ENCODE data around the gene IPP.

Gene IPP

DNA sequence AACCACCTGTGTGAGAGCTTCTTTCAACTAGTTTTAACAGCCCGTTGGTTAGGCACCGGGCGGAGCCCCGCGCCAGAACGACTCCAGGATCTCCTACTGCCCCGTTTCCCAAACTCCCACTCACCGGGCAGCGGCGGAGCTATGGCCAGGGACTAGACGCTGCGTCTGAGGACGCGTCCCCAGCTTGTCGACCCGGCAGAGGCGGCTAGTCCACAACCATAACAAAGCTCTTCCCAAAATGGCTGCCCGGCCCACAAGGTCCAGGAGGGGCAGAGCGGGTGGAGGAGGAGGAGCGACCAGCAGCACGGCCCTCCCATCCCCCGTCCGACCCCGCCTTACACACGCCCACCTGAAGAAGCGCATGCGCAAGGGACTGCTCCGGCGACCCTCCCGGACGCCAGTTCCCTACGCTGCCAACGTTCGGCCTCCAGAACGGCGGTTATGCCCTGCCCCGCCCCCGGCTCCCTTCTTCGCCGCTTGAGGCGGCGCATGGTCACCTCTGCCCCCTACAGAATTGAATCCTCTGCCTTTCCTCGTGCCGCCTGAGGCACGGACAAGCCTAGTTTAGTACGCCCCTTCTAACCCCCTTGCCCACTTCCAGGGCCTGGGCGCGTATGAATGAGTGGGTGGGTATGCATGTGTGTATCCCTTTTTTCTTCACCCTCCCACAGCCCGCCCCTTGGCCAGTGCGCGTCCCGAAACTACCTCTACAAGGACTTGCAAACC, 64.0 kb downstream of the IPP start, which contains the start of gene GPBP1L1:
Gene GPBP1L1, minus strand, starts transcription at position 246 of the 726 bp plus-strand sequence. CDS start 27,446 bp downstream, outside the sequence.
- DNase-seq (ENCODE audit: extremely low read depth, low read depth), result peak; percentile 96
- TF ChIP-seq, protein P1, sequence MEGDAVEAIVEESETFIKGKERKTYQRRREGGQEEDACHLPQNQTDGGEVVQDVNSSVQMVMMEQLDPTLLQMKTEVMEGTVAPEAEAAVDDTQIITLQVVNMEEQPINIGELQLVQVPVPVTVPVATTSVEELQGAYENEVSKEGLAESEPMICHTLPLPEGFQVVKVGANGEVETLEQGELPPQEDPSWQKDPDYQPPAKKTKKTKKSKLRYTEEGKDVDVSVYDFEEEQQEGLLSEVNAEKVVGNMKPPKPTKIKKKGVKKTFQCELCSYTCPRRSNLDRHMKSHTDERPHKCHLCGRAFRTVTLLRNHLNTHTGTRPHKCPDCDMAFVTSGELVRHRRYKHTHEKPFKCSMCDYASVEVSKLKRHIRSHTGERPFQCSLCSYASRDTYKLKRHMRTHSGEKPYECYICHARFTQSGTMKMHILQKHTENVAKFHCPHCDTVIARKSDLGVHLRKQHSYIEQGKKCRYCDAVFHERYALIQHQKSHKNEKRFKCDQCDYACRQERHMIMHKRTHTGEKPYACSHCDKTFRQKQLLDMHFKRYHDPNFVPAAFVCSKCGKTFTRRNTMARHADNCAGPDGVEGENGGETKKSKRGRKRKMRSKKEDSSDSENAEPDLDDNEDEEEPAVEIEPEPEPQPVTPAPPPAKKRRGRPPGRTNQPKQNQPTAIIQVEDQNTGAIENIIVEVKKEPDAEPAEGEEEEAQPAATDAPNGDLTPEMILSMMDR (IDR thresholded peaks at IDR 0.05; ENCODE audit: low read depth, low read length), result no peak

DNA sequence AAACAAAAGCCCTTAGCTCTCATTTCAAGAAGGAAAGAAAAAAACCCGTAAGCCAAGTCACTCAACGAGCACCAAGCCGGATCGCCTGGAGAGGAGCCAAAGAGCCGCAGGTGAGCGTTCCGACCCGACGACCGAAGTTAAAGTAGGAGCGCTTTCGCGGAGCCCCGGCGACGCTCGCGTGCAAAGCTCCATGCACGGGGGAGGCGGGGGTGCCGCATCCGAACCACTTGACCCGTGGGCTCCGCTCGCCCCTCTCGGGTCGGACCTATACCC, 64.5 kb downstream of the IPP start:
- no peak for DNase-seq (ENCODE audit: extremely low read depth, low read depth)

DNA sequence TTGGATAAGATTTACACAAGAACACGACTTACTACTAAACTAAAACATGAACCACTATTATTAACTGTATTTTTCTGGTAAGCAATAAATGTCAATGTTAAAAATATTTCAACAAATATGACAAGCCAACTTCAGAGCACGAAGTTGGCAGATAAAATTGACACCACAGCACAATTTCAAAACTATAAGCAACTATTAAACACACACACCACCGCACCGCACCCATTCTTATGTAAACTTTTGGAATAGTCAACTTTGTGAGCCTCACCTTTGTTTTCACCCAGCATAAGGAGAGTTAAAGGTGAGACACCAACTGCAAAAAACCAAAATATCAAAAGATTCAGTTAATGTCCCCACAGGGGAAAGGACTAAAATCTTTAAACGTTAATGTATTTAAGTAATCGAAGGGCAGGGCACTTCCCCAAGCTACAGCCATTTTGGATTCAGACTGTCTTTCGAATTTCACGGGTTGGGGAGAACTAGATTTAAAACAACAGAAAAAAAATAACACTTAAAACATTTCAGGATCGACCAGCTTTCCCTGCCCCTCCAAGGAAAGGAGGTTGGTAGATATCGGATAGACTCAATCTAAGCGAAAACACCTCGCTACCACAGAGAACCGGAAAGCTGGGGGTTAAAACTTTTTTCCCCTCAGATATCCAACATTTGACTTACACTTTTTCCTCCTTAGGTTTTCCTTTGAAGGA, 65.0 kb downstream of the IPP start:
- no peak for DNase-seq (ENCODE audit: extremely low read depth, low read depth)
- TF ChIP-seq, protein P1 (IDR thresholded peaks at IDR 0.05; ENCODE audit: low read depth, low read length), result no peak

More for the DNA sequence above, 64.5 kb downstream of the IPP start:
- TF ChIP-seq, protein P1 (IDR thresholded peaks at IDR 0.05; ENCODE audit: low read depth, low read length), result no peak

DNA sequence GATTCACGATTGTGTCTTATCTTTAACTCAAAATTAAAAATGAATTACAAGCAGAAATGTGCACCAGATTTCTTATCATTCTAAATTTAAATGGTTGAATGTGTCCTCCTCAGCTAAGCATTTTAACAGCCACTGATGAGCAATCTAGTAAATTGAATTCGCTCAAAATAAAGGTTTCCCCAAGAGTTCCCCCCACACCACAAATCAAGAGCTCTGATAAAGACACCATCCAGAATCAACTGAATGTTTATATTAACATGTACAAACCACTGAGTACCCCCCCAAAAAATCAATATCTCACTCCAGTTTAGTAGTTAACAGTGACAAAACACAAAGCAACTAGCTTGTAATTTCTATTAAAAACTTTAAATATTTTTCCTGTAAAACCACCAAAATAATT, 66.1 kb downstream of the IPP start:
- no peak for DNase-seq (ENCODE audit: extremely low read depth, low read depth)
- TF ChIP-seq, protein P1 (IDR thresholded peaks at IDR 0.05; ENCODE audit: low read depth, low read length), result no peak

DNA sequence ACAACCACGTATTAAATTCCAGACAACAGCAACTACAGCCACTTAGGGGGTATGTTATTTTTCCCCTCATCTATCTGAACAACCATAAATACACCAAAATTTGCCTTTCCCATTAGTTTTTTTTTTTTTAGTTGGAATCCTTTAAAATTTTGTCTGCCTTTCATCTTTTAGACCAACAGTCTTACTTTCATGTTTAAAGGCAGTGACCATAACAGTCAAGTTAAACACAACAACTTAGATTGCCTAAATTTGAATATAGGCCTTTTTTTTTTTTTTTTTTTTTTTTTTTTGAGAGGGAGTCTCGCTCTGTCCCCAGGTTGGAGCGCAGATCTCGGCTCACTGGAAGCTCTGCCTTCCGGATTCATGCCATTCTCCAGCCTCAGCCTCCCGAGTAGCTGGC, 67.5 kb downstream of the IPP start:
- DNase-seq (ENCODE audit: extremely low read depth, low read depth), result no peak
- TF ChIP-seq, protein P1 (IDR thresholded peaks at IDR 0.05; ENCODE audit: low read depth, low read length), result no peak

DNA sequence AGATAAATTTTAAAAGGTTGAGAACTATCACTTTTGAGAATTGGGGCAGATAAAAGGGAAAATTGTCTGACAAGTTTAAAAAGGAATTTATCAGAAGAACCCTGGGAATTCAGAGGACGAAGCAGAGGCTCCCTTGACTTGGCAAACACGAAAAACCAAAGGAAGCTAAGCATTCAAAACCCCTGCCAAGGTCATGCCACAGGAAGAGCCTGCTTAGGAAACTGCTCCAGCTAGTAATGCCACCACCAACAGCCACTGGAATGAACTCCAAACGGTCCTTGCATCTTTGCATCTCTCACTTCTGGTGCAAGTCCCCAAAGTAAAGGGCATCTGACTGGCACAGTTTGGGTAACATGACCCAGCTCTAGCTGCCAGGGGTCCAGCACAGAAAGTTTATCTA, 71.3 kb downstream of the IPP start:
- DNase-seq (ENCODE audit: extremely low read depth, low read depth), result no peak

DNA sequence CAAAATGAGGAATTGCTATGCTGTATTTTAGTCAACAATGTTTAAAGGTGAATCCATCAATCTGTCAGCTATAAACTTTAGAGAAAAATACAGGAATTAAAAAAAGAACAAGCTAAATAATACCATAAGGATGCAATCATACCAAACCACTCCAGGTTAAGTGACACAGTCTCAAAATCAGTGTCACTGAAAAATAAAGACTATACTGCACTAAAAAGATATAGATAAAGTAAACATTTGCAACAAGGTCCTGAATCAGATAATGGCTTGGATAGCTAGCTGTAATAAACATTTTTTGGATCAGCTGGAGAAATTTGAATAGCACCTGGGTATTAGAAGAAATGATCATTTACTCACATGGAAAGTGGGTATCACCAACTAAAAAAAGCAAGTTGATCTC, 72.0 kb downstream of the IPP start:
- TF ChIP-seq, protein P1 (IDR thresholded peaks at IDR 0.05; ENCODE audit: low read depth, low read length), result no peak

More for the DNA sequence above, 71.3 kb downstream of the IPP start:
- TF ChIP-seq, protein P1 (IDR thresholded peaks at IDR 0.05; ENCODE audit: low read depth, low read length), result no peak

More for the DNA sequence above, 72.0 kb downstream of the IPP start:
- DNase-seq (ENCODE audit: extremely low read depth, low read depth), result no peak
